ENCODE results near the gene LMOD1. TPM values are rescaled to one million over a fixed set of nuclear protein-coding genes. Genes with fewer than 3 reads are reported as not detected.
"Not testable (repeated sequence)": the region's sequence is repeated elsewhere in the genome, so short reads cannot be mapped to it uniquely, and the experiment has no call there.

The LMOD1 gene
- total and polyA plus RNA-seq, 2 donors (not counting 3 experiments of a cell fraction or from before 2014, with no cell fraction given): 0.19 to 0.33 TPM

GRCh38 chr1:201962382-201962781 is 16.0 kb upstream of the LMOD1 start:
- H3K4me3 ChIP-seq (replicated peaks in 1 of 3; ENCODE audit: insufficient read depth in 1 of 3, low read depth in 1 of 3, low read length in 3 of 3); POLR2A ChIA-PET; H2AFZ ChIP-seq (ENCODE audit: low read depth, low read length); H3K9ac ChIP-seq (replicated peaks; ENCODE audit: extremely low read depth, insufficient read depth, low read length); H4K20me1 ChIP-seq (replicated peaks; ENCODE audit: control insufficient read depth, extremely low read depth, insufficient read depth, low read length); H3K9me3 ChIP-seq (replicated peaks; ENCODE audit: control insufficient read depth, insufficient read depth, low read length); H3K27me3 ChIP-seq (ENCODE audit: control insufficient read depth in 2 of 2, insufficient read depth in 2 of 2, low read length in 2 of 2); BruUV-seq (replicated peaks); FAIRE-seq; dilution Hi-C loops (cut with MboI; ENCODE audit: extremely low pct_ligation_motif_present, low sequenced_read_pairs); H3K4me1 ChIP-seq (ENCODE audit: control insufficient read depth, extremely low read depth, insufficient read depth, low read length); DNase-seq (ENCODE audit: low read depth, low spot score); H3K9me1 ChIP-seq (replicated peaks; ENCODE audit: control insufficient read depth, extremely low read depth, insufficient read depth, low read length); H3K27ac ChIP-seq (ENCODE audit: insufficient read depth, low read depth, low read length); intact Hi-C loops (cut with micrococcal nuclease); H3K4me2 ChIP-seq (ENCODE audit: insufficient read depth, low read length): not testable (repeated sequence)
- peaks cover 11% of the 10 kb centered on the region for H3K79me2 ChIP-seq (ENCODE audit: control insufficient read depth, insufficient read depth, low read length)
- CTCF ChIA-PET: interaction anchor here (1.0 to 15.9 kb wide), 3 partner anchors 10 to 85 kb away, joined by 4 to 577 read pairs (median 8); no protein-coding TSS in a partner anchor
- H3K36me3 ChIP-seq (ENCODE audit: control insufficient read depth in 2 of 2, extremely low read depth in 1 of 2, insufficient read depth in 2 of 2, low read length in 2 of 2): peaks cover 14 to 15% of the 10 kb centered on the region in 2 experiments

- FAIRE-seq (no peak), DNase-seq (ENCODE audit: low read depth, low spot score) (no peak)
- Histone ChIP-seq H3K4me1 (ENCODE audit: control insufficient read depth, extremely low read depth, insufficient read depth, low read length) (peaks cover 10% of the 10 kb centered on the region), H3K4me3 (replicated peaks in 1 of 3; ENCODE audit: insufficient read depth in 1 of 3, low read depth in 1 of 3, low read length in 3 of 3) (no peak overlapping the region), H3K27me3 (ENCODE audit: control insufficient read depth in 2 of 2, insufficient read depth in 2 of 2, low read length in 2 of 2) (no peaks in the 10 kb centered on the region), H3K27ac (ENCODE audit: insufficient read depth, low read depth, low read length) (no peak overlapping the region), H2AFZ (ENCODE audit: low read depth, low read length) (no peak overlapping the region), H3K9me1 (replicated peaks; ENCODE audit: control insufficient read depth, extremely low read depth, insufficient read depth, low read length) (no peaks in the 10 kb centered on the region), H3K9ac (replicated peaks; ENCODE audit: extremely low read depth, insufficient read depth, low read length) (no peak overlapping the region), H3K79me2 (ENCODE audit: control insufficient read depth, insufficient read depth, low read length) (peaks cover 27% of the 10 kb centered on the region), H3K9me3 (replicated peaks; ENCODE audit: control insufficient read depth, insufficient read depth, low read length) (no peaks in the 10 kb centered on the region), H3K4me2 (ENCODE audit: insufficient read depth, low read length) (no peak overlapping the region), H3K36me3 (ENCODE audit: control insufficient read depth in 2 of 2, extremely low read depth in 1 of 2, insufficient read depth in 2 of 2, low read length in 2 of 2) (peaks cover 5 to 6% of the 10 kb centered on the region in 2 experiments), H4K20me1 (replicated peaks; ENCODE audit: control insufficient read depth, extremely low read depth, insufficient read depth, low read length) (no peaks in the 10 kb centered on the region)
- CTCF ChIA-PET: interaction anchor here (0.9 to 5.7 kb wide), 3 partner anchors 13 to 63 kb away, joined by 3 to 54 read pairs (median 4); no protein-coding TSS in a partner anchor
- POLR2A ChIA-PET: no interaction called here
- intact Hi-C loops (cut with micrococcal nuclease) (loop anchor here (10.0 kb wide), 1 partner anchor 424 kb away; the partner anchor contains the start of gene NAV1), dilution Hi-C loops (cut with MboI; ENCODE audit: extremely low pct_ligation_motif_present, low sequenced_read_pairs) (no loop called here)
- no TSS peak for BruUV-seq (replicated peaks)
- no peak for TF ChIP-seq POLR2A (IDR thresholded peaks at IDR 0.05; ENCODE audit: low read depth, low read length)
- TF ChIP-seq POLR2AphosphoS5 (IDR thresholded peaks at IDR 0.05; ENCODE audit: insufficient read depth, low read depth, low read length): no peak
- TF ChIP-seq JUN (IDR thresholded peaks at IDR 0.05; ENCODE audit: borderline replicate concordance, insufficient read depth, insufficient read length, low read depth): no peak
- no peak for TF ChIP-seq CTCF (IDR thresholded peaks at IDR 0.05; ENCODE audit: extremely low read depth in 1 of 2, insufficient read depth in 1 of 2, low read depth in 1 of 2, low read length in 2 of 2)
- no peak for TF ChIP-seq MAX (IDR thresholded peaks at IDR 0.05; ENCODE audit: insufficient read depth, insufficient read length)
- no peak for TF ChIP-seq EZH2 (IDR thresholded peaks at IDR 0.05; ENCODE audit: borderline replicate concordance, low read depth, low read length, severe bottlenecking)
- TF ChIP-seq FOS (IDR thresholded peaks at IDR 0.05; ENCODE audit: borderline replicate concordance, insufficient read depth, low read length): no peak
- no peak for TF ChIP-seq MYC (IDR thresholded peaks at IDR 0.05; ENCODE audit: low read depth, low read length)
- TF ChIP-seq GATA2 (IDR thresholded peaks at IDR 0.05; ENCODE audit: insufficient read depth, insufficient read length, low read depth, low read length): no peak
Measured at GRCh38 chr1:201958348-201958747, 12.0 kb upstream of the LMOD1 start.

Data from endothelial cell of umbilical vein (primary cell).